ENCODE data around the gene OPCML. TPM values are rescaled to one million over a fixed set of nuclear protein-coding genes. Genes with fewer than 3 reads are reported as not detected.

The OPCML gene
- total RNA-seq, 2 donors from 2014 or later: 0.04 TPM; not detected in 1

- Histone ChIP-seq H3K4me1 (no peaks in the 10 kb centered on the region), H3K27ac (no peak overlapping the region), H3K27me3 (no peaks in the 10 kb centered on the region), H3K36me3 (no peaks in the 10 kb centered on the region), H3K4me3 (no peak overlapping the region), H3K9me3 (no peaks in the 10 kb centered on the region)
- DNase-seq (ENCODE audit: low spot score): no peak
- TF ChIP-seq CTCF (IDR thresholded peaks at IDR 0.05): no peak
Observed at GRCh38 chr11:133476570-133477250, 55.6 kb downstream of the OPCML start.

GRCh38 chr11:133474461-133474860, 57.8 kb downstream of the OPCML start:
- Histone ChIP-seq H3K4me1 (no peaks in the 10 kb centered on the region), H3K9me3 (no peaks in the 10 kb centered on the region), H3K27me3 (no peaks in the 10 kb centered on the region), H3K27ac (no peak overlapping the region), H3K36me3 (no peaks in the 10 kb centered on the region), H3K4me3 (no peak overlapping the region)
- DNase-seq (ENCODE audit: low spot score): no peak
- TF ChIP-seq CTCF (IDR thresholded peaks at IDR 0.05): no peak

GRCh38 chr11:133467686-133468085, 64.6 kb downstream of the OPCML start:
- no peaks in the 10 kb centered on the region for H3K9me3 ChIP-seq
- no peak overlapping the region for H3K4me3 ChIP-seq
- no peak for TF ChIP-seq CTCF (IDR thresholded peaks at IDR 0.05)
- H3K27me3 ChIP-seq: no peaks in the 10 kb centered on the region
- no peaks in the 10 kb centered on the region for H3K4me1 ChIP-seq
- no peaks in the 10 kb centered on the region for H3K36me3 ChIP-seq
- H3K27ac ChIP-seq: no peak overlapping the region
- DNase-seq (ENCODE audit: low spot score): no peak

GRCh38 chr11:133443206-133443747, 89.0 kb downstream of the OPCML start:
- H3K9me3 ChIP-seq: no peaks in the 10 kb centered on the region
- no peaks in the 10 kb centered on the region for H3K36me3 ChIP-seq
- TF ChIP-seq CTCF (IDR thresholded peaks at IDR 0.05): no peak
- no peak overlapping the region for H3K4me3 ChIP-seq
- no peak for DNase-seq (ENCODE audit: low spot score)
- no peaks in the 10 kb centered on the region for H3K27me3 ChIP-seq
- no peak overlapping the region for H3K27ac ChIP-seq
- no peaks in the 10 kb centered on the region for H3K4me1 ChIP-seq

GRCh38 chr11:133441964-133442660, 90.2 kb downstream of the OPCML start:
- H3K4me1 ChIP-seq: no peaks in the 10 kb centered on the region
- DNase-seq (ENCODE audit: low spot score): no peak
- no peaks in the 10 kb centered on the region for H3K36me3 ChIP-seq
- no peak for TF ChIP-seq CTCF (IDR thresholded peaks at IDR 0.05)
- H3K9me3 ChIP-seq: no peaks in the 10 kb centered on the region
- H3K27ac ChIP-seq: no peak overlapping the region
- no peak overlapping the region for H3K4me3 ChIP-seq
- no peaks in the 10 kb centered on the region for H3K27me3 ChIP-seq
